Measurements from ENCODE around the gene VCAM1. TPM values are rescaled to one million over a fixed set of nuclear protein-coding genes. Genes with fewer than 3 reads are reported as not detected.

The VCAM1 gene
- total and polyA plus RNA-seq, 5 donors from 2014 or later = not detected

GRCh38 chr1:100731309-100731708 is 11.8 kb downstream of the VCAM1 start:
- no peak for DNase-seq
- Histone ChIP-seq H3K4me1 (ENCODE audit: control insufficient read depth, insufficient read depth, low read length, poor library complexity, severe bottlenecking) (no peaks in the 10 kb centered on the region), H3K27me3 (ENCODE audit: control insufficient read depth, insufficient read depth, low read length) (peaks cover 3% of the 10 kb centered on the region), H3K4me3 (ENCODE audit: low read depth, low read length) (no peak overlapping the region), H3K27ac (ENCODE audit: insufficient read depth, low read length, poor library complexity, severe bottlenecking) (no peak overlapping the region), H3K9me3 (ENCODE audit: control insufficient read depth in 2 of 2, low read length in 2 of 2) (no peaks in the 10 kb centered on the region), H3K36me3 (ENCODE audit: control insufficient read depth, insufficient read depth, low read length) (no peaks in the 10 kb centered on the region)
- Mint-ChIP-seq H3K27ac (no peak overlapping the region), H3K36me3 (no peaks in the 10 kb centered on the region), H3K4me3 (no peak overlapping the region), H3K9me3 (peaks cover 0 to 3% (median 0%) of the 10 kb centered on the region in 7 donors), H3K27me3 (peaks cover 9% of the 10 kb centered on the region), H3K4me1 (no peaks in the 10 kb centered on the region)
- no peak for ATAC-seq (ENCODE audit: low read depth in 2 of 2)

- Histone ChIP-seq H3K9me3 (ENCODE audit: control insufficient read depth in 2 of 2, low read length in 2 of 2) (no peaks in the 10 kb centered on the region), H3K27ac (ENCODE audit: insufficient read depth, low read length, poor library complexity, severe bottlenecking) (no peak overlapping the region), H3K4me1 (ENCODE audit: control insufficient read depth, insufficient read depth, low read length, poor library complexity, severe bottlenecking) (no peaks in the 10 kb centered on the region), H3K36me3 (ENCODE audit: control insufficient read depth, insufficient read depth, low read length) (no peaks in the 10 kb centered on the region), H3K4me3 (ENCODE audit: low read depth, low read length) (no peak overlapping the region), H3K27me3 (ENCODE audit: control insufficient read depth, insufficient read depth, low read length) (peaks cover 2% of the 10 kb centered on the region)
- no peaks in the 10 kb centered on the region for H3K36me3 Mint-ChIP-seq
- ATAC-seq (ENCODE audit: low read depth in 2 of 2) (no peak), DNase-seq (no peak)
- no peak overlapping the region for H3K4me3 Mint-ChIP-seq
- no peak overlapping the region for H3K27ac Mint-ChIP-seq
- peaks cover 7% of the 10 kb centered on the region for H3K27me3 Mint-ChIP-seq
- H3K4me1 Mint-ChIP-seq = no peaks in the 10 kb centered on the region
- peaks cover 0 to 3% (median 0%) of the 10 kb centered on the region in 7 donors for H3K9me3 Mint-ChIP-seq
These were observed 12.2 kb downstream of the VCAM1 start for GRCh38 chr1:100731758-100732157.

GRCh38 chr1:100734676-100735075 is 15.1 kb downstream of the VCAM1 start:
- Histone ChIP-seq H3K9me3 (ENCODE audit: control insufficient read depth in 2 of 2, low read length in 2 of 2) (no peaks in the 10 kb centered on the region), H3K36me3 (ENCODE audit: control insufficient read depth, insufficient read depth, low read length) (no peaks in the 10 kb centered on the region), H3K27me3 (ENCODE audit: control insufficient read depth, insufficient read depth, low read length) (no peaks in the 10 kb centered on the region), H3K4me3 (ENCODE audit: low read depth, low read length) (no peak overlapping the region), H3K27ac (ENCODE audit: insufficient read depth, low read length, poor library complexity, severe bottlenecking) (no peak overlapping the region), H3K4me1 (ENCODE audit: control insufficient read depth, insufficient read depth, low read length, poor library complexity, severe bottlenecking) (no peaks in the 10 kb centered on the region)
- DNase-seq (no peak), ATAC-seq (ENCODE audit: low read depth in 2 of 2) (no peak)
- no peaks in the 10 kb centered on the region for H3K4me1 Mint-ChIP-seq
- H3K4me3 Mint-ChIP-seq = no peak overlapping the region
- no peak overlapping the region for H3K27ac Mint-ChIP-seq
- H3K36me3 Mint-ChIP-seq = no peaks in the 10 kb centered on the region
- peaks cover 7% of the 10 kb centered on the region for H3K27me3 Mint-ChIP-seq
- peaks cover 0 to 2% (median 0%) of the 10 kb centered on the region in 7 donors for H3K9me3 Mint-ChIP-seq

- no peak overlapping the region for H3K4me3 Mint-ChIP-seq
- H3K9me3 ChIP-seq (ENCODE audit: control insufficient read depth in 2 of 2, low read length in 2 of 2) = no peaks in the 10 kb centered on the region
- no peak overlapping the region for H3K27ac ChIP-seq (ENCODE audit: insufficient read depth, low read length, poor library complexity, severe bottlenecking)
- peaks cover 7% of the 10 kb centered on the region for H3K27me3 Mint-ChIP-seq
- H3K36me3 Mint-ChIP-seq = no peaks in the 10 kb centered on the region
- H3K36me3 ChIP-seq (ENCODE audit: control insufficient read depth, insufficient read depth, low read length) = no peaks in the 10 kb centered on the region
- no peak for DNase-seq
- H3K27ac Mint-ChIP-seq = no peak overlapping the region
- ATAC-seq (ENCODE audit: low read depth in 2 of 2) = no peak
- H3K27me3 ChIP-seq (ENCODE audit: control insufficient read depth, insufficient read depth, low read length) = no peaks in the 10 kb centered on the region
- H3K4me3 ChIP-seq (ENCODE audit: low read depth, low read length) = no peak overlapping the region
- peaks cover 0 to 2% (median 0%) of the 10 kb centered on the region in 7 donors for H3K9me3 Mint-ChIP-seq
- no peaks in the 10 kb centered on the region for H3K4me1 ChIP-seq (ENCODE audit: control insufficient read depth, insufficient read depth, low read length, poor library complexity, severe bottlenecking)
- H3K4me1 Mint-ChIP-seq = no peaks in the 10 kb centered on the region
These were observed 15.7 kb downstream of the VCAM1 start for GRCh38 chr1:100735244-100735643.

- Histone ChIP-seq H3K4me1 (ENCODE audit: control insufficient read depth, insufficient read depth, low read length, poor library complexity, severe bottlenecking) (no peaks in the 10 kb centered on the region), H3K9me3 (ENCODE audit: control insufficient read depth in 2 of 2, low read length in 2 of 2) (no peaks in the 10 kb centered on the region), H3K4me3 (ENCODE audit: low read depth, low read length) (no peak overlapping the region), H3K27ac (ENCODE audit: insufficient read depth, low read length, poor library complexity, severe bottlenecking) (no peak overlapping the region), H3K36me3 (ENCODE audit: control insufficient read depth, insufficient read depth, low read length) (no peaks in the 10 kb centered on the region), H3K27me3 (ENCODE audit: control insufficient read depth, insufficient read depth, low read length) (no peaks in the 10 kb centered on the region)
- H3K27ac Mint-ChIP-seq = no peak overlapping the region
- no peak overlapping the region for H3K4me3 Mint-ChIP-seq
- H3K36me3 Mint-ChIP-seq = no peaks in the 10 kb centered on the region
- H3K4me1 Mint-ChIP-seq = no peaks in the 10 kb centered on the region
- ATAC-seq (ENCODE audit: low read depth in 2 of 2) (no peak), DNase-seq (no peak)
- no peaks in the 10 kb centered on the region for H3K9me3 Mint-ChIP-seq
- peaks cover 7% of the 10 kb centered on the region for H3K27me3 Mint-ChIP-seq
These were observed 16.8 kb downstream of the VCAM1 start for GRCh38 chr1:100736324-100736723.

- Mint-ChIP-seq H3K9me3 (no peaks in the 10 kb centered on the region), H3K4me3 (no peak overlapping the region), H3K36me3 (no peaks in the 10 kb centered on the region), H3K27me3 (peaks cover 7% of the 10 kb centered on the region), H3K4me1 (no peaks in the 10 kb centered on the region), H3K27ac (no peak overlapping the region)
- H3K4me1 ChIP-seq (ENCODE audit: control insufficient read depth, insufficient read depth, low read length, poor library complexity, severe bottlenecking) = no peaks in the 10 kb centered on the region
- DNase-seq = no peak
- no peak overlapping the region for H3K27ac ChIP-seq (ENCODE audit: insufficient read depth, low read length, poor library complexity, severe bottlenecking)
- H3K27me3 ChIP-seq (ENCODE audit: control insufficient read depth, insufficient read depth, low read length) = no peaks in the 10 kb centered on the region
- H3K36me3 ChIP-seq (ENCODE audit: control insufficient read depth, insufficient read depth, low read length) = no peaks in the 10 kb centered on the region
- no peaks in the 10 kb centered on the region for H3K9me3 ChIP-seq (ENCODE audit: control insufficient read depth in 2 of 2, low read length in 2 of 2)
- H3K4me3 ChIP-seq (ENCODE audit: low read depth, low read length) = no peak overlapping the region
- no peak for ATAC-seq (ENCODE audit: low read depth in 2 of 2)
These were observed 17.2 kb downstream of the VCAM1 start for GRCh38 chr1:100736746-100737145.

- no peak overlapping the region for H3K27ac Mint-ChIP-seq
- H3K4me1 ChIP-seq (ENCODE audit: control insufficient read depth, insufficient read depth, low read length, poor library complexity, severe bottlenecking) = no peaks in the 10 kb centered on the region
- no peaks in the 10 kb centered on the region for H3K4me1 Mint-ChIP-seq
- H3K4me3 Mint-ChIP-seq = no peak overlapping the region
- no peaks in the 10 kb centered on the region for H3K27me3 ChIP-seq (ENCODE audit: control insufficient read depth, insufficient read depth, low read length)
- no peaks in the 10 kb centered on the region for H3K27me3 Mint-ChIP-seq
- DNase-seq (no peak), ATAC-seq (ENCODE audit: low read depth in 2 of 2) (no peak)
- H3K9me3 Mint-ChIP-seq = peaks cover 0 to 3% (median 0%) of the 10 kb centered on the region in 7 donors
- H3K4me3 ChIP-seq (ENCODE audit: low read depth, low read length) = no peak overlapping the region
- no peaks in the 10 kb centered on the region for H3K9me3 ChIP-seq (ENCODE audit: control insufficient read depth in 2 of 2, low read length in 2 of 2)
- H3K27ac ChIP-seq (ENCODE audit: insufficient read depth, low read length, poor library complexity, severe bottlenecking) = no peak overlapping the region
- H3K36me3 Mint-ChIP-seq = no peaks in the 10 kb centered on the region
- no peaks in the 10 kb centered on the region for H3K36me3 ChIP-seq (ENCODE audit: control insufficient read depth, insufficient read depth, low read length)
These were observed 27.0 kb downstream of the VCAM1 start for GRCh38 chr1:100746542-100746932.

- H3K4me1 Mint-ChIP-seq = no peaks in the 10 kb centered on the region
- H3K4me3 Mint-ChIP-seq = no peak overlapping the region
- H3K36me3 ChIP-seq (ENCODE audit: control insufficient read depth, insufficient read depth, low read length) = no peaks in the 10 kb centered on the region
- no peak for DNase-seq
- H3K9me3 ChIP-seq (ENCODE audit: control insufficient read depth in 2 of 2, low read length in 2 of 2) = no peaks in the 10 kb centered on the region
- no peaks in the 10 kb centered on the region for H3K27me3 ChIP-seq (ENCODE audit: control insufficient read depth, insufficient read depth, low read length)
- no peak for ATAC-seq (ENCODE audit: low read depth in 2 of 2)
- peaks cover 10% of the 10 kb centered on the region for H3K27me3 Mint-ChIP-seq
- no peaks in the 10 kb centered on the region for H3K4me1 ChIP-seq (ENCODE audit: control insufficient read depth, insufficient read depth, low read length, poor library complexity, severe bottlenecking)
- no peak overlapping the region for H3K4me3 ChIP-seq (ENCODE audit: low read depth, low read length)
- peaks cover 0 to 3% (median 0%) of the 10 kb centered on the region in 7 donors for H3K9me3 Mint-ChIP-seq
- no peaks in the 10 kb centered on the region for H3K36me3 Mint-ChIP-seq
- H3K27ac Mint-ChIP-seq = no peak overlapping the region
- no peak overlapping the region for H3K27ac ChIP-seq (ENCODE audit: insufficient read depth, low read length, poor library complexity, severe bottlenecking)
These were observed 28.2 kb downstream of the VCAM1 start for GRCh38 chr1:100747771-100748170.
